WTC11 (cell line): ENCODE data around the gene PXK. TPM values are rescaled to one million over a fixed set of nuclear protein-coding genes. Genes with fewer than 3 reads are reported as not detected.

Experiments
- ATAC-seq: fragments of 200-7000 bp; cut with Tn5 transposase; 2 replicates; pipeline ENCODE4 v1.10.0; 2021; ENCODE audit warnings: mild to moderate bottlenecking, moderate library complexity
- CTCF ChIA-PET: fragments of 300-600 bp; sonication (Branson Sonifier 250); formaldehyde crosslinking; loops from one replicate; lab custom pipeline; 2021; ENCODE audit warnings: antibody characterized with exemption; lab: Charles Lee
- POLR2A ChIA-PET: fragments of 350-600 bp; sonication (Branson Sonifier 250); formaldehyde crosslinking; loops from one replicate; lab custom pipeline; 2021; ENCODE audit warnings: antibody characterized with exemption; lab: Charles Lee
- DNase-seq: peaks from one replicate; pipeline ENCODE4 v3.0.0; 2021; ENCODE audit warnings: low spot score
- H3K27ac Mint-ChIP-seq: 2 replicates; pipeline ENCODE4 v1.8.0; 2021; ENCODE audit warnings: mixed read lengths
- H3K27me3 Mint-ChIP-seq: 2 replicates; pipeline ENCODE4 v1.8.0; 2021; ENCODE audit warnings: low read depth, mild to moderate bottlenecking, moderate library complexity, mixed read lengths
- H3K36me3 Mint-ChIP-seq: 2 replicates; pipeline ENCODE4 v1.8.0; 2021; ENCODE audit warnings: mixed read lengths
- H3K4me1 Mint-ChIP-seq: 2 replicates; pipeline ENCODE4 v1.8.0; 2022; ENCODE audit warnings: mixed read lengths
- H3K4me3 Mint-ChIP-seq: 2 replicates; pipeline ENCODE4 v1.8.0; 2021; ENCODE audit warnings: mild to moderate bottlenecking, moderate library complexity, mixed read lengths
- H3K9me3 Mint-ChIP-seq: 2 replicates; pipeline ENCODE4 v1.8.0; 2021; ENCODE audit warnings: mixed read lengths
- ATF2 ChIP-seq: sonication (generic); formaldehyde crosslinking; IDR thresholded peaks from 2 replicates; pipeline ENCODE4 v1.8.1; 2022; ENCODE audit warnings: low read depth, missing genetic modification reagents, borderline replicate concordance
- E2F1 ChIP-seq: sonication (generic); formaldehyde crosslinking; IDR thresholded peaks from 2 replicates; pipeline ENCODE4 v1.8.0; 2022; ENCODE audit warnings: mild to moderate bottlenecking, missing genetic modification reagents
- E2F4 ChIP-seq: sonication (generic); formaldehyde crosslinking; IDR thresholded peaks from 2 replicates; pipeline ENCODE4 v1.8.1; 2022; ENCODE audit warnings: low read depth, mild to moderate bottlenecking, moderate library complexity, missing genetic modification reagents, borderline replicate concordance
- ELF4 ChIP-seq: sonication (generic); formaldehyde crosslinking; IDR thresholded peaks from 2 replicates; pipeline ENCODE4 v1.8.1; 2022; ENCODE audit warnings: low read depth, mild to moderate bottlenecking, moderate library complexity, missing genetic modification reagents
- EMX1 ChIP-seq: fragments of 250-450 bp; sonication (Bioruptor Pico); IDR thresholded peaks from 2 replicates; pipeline ENCODE4 v1.8.0; 2021; ENCODE audit warnings: mild to moderate bottlenecking
- FOXJ3 ChIP-seq: sonication (generic); formaldehyde crosslinking; IDR thresholded peaks from 2 replicates; pipeline ENCODE4 v1.9.0; 2021; ENCODE audit warnings: missing genetic modification reagents, mild to moderate bottlenecking, borderline replicate concordance
- NFYB ChIP-seq: sonication (generic); formaldehyde crosslinking; conservative IDR thresholded peaks from 2 replicates; pipeline ENCODE4 v1.8.0; 2022; ENCODE audit warnings: low read depth, missing genetic modification reagents
- RELA ChIP-seq: sonication (generic); formaldehyde crosslinking; IDR thresholded peaks from 2 replicates; pipeline ENCODE4 v1.8.1; 2022; ENCODE audit warnings: missing genetic modification reagents, mild to moderate bottlenecking, borderline replicate concordance
- RORB ChIP-seq: fragments of 250-450 bp; sonication (Bioruptor Pico); IDR thresholded peaks from 2 replicates; pipeline ENCODE4 v1.9.0; 2021; ENCODE audit warnings: mild to moderate bottlenecking
- TCF7 ChIP-seq: sonication (generic); formaldehyde crosslinking; IDR thresholded peaks from 2 replicates; pipeline ENCODE4 v1.8.0; 2022; ENCODE audit warnings: mild to moderate bottlenecking, low read depth, missing genetic modification reagents, moderate library complexity
- ZBTB21 ChIP-seq: sonication (generic); formaldehyde crosslinking; IDR thresholded peaks from 2 replicates; pipeline ENCODE4 v1.8.1; 2023; ENCODE audit warnings: mild to moderate bottlenecking, missing genetic modification reagents, borderline replicate concordance
- ZNF423 ChIP-seq: fragments of 250-450 bp; sonication (Bioruptor Pico); IDR thresholded peaks from 2 replicates; pipeline ENCODE4 v2.1.2; 2022; ENCODE audit warnings: mild to moderate bottlenecking, moderate library complexity
- total RNA-seq: library from RNA; stranded (reverse); gene quantifications from 3 replicates; pipeline ENCODE4 v1.2.3, GENCODE V29; 2021
- TF ChIP-seq, protein P1 (sequence below): sonication (generic); formaldehyde crosslinking; conservative IDR thresholded peaks from 2 replicates; pipeline ENCODE4 v1.8.1; 2022; ENCODE audit warnings: mild to moderate bottlenecking, missing genetic modification reagents
- TF ChIP-seq, protein P2 (sequence below): sonication (generic); formaldehyde crosslinking; IDR thresholded peaks from 2 replicates; pipeline ENCODE4 v1.8.1; 2022; ENCODE audit warnings: missing genetic modification reagents, borderline replicate concordance
- TF ChIP-seq, protein P3 (sequence below): sonication (generic); formaldehyde crosslinking; IDR thresholded peaks from 2 replicates; pipeline ENCODE4 v1.8.1; 2023; ENCODE audit warnings: mild to moderate bottlenecking, missing genetic modification reagents, borderline replicate concordance
- TF ChIP-seq, protein P4 (sequence below): sonication (generic); formaldehyde crosslinking; IDR thresholded peaks from 2 replicates; pipeline ENCODE4 v1.8.1; 2023; ENCODE audit warnings: mild to moderate bottlenecking, missing genetic modification reagents, moderate library complexity

The PXK gene
- total RNA-seq, 1 experiment from 2014 or later, result 9.4 TPM

DNA sequence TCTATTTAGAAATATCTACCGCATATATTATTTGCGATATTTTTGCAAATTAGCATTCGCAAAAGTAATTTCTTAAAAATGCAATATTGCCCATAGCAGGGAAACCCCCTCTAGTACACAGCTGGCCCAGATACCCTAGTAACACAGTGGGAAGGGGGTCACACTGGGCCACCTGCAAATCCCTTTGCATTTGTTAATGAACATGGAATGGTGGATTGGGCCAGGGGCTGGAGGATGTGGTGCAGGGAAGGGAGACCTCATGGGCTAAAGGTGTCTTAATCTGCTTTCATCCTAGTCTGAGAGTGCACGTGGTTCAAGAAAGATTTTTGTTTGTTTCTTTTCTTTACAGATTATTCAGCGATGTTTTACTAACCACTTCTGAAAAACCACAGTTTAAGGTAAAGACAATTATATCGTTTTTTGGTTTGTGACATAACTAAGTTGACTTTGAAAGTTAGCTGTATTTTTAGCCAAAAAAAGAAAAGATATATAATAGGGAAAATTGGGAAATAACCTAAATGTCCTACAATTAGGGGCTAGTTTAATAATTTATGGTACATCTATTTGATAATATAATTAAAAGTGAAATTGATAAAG is 70.9 kb downstream of the PXK start:
- Mint-ChIP-seq H3K27ac (peak overlapping the region; percentile 50; the same call in 1 of the 2 replicates), H3K4me1 (peaks cover 19% of the 10 kb centered on the region), H3K4me3 (no peak overlapping the region), H3K9me3 (no peaks in the 10 kb centered on the region), H3K36me3 (no peaks in the 10 kb centered on the region; the same call in 1 of the 2 replicates), H3K27me3 (no peaks in the 10 kb centered on the region)
- CTCF ChIA-PET, result interaction anchor here (1.0 to 1.3 kb wide), 2 partner anchors 98 to 104 kb away, joined by 3 read pairs; no protein-coding TSS in a partner anchor
- POLR2A ChIA-PET, result no interaction called here
- TF ChIP-seq E2F4 (no peak), ATF2 (no peak), ZBTB21 (no peak), EMX1 (no peak), FOXJ3 (no peak), E2F1 (CRISPR knock-in tag) (no peak), TCF7 (CRISPR knock-in tag) (no peak), NFYB (CRISPR knock-in tag) (no peak), ZNF423 (peak; percentile 39; the same call in 1 of the 2 replicates), RELA (CRISPR knock-in tag) (no peak), RORB (CRISPR knock-in tag) (no peak), ELF4 (CRISPR knock-in tag) (no peak)
- TF ChIP-seq, protein P1, sequence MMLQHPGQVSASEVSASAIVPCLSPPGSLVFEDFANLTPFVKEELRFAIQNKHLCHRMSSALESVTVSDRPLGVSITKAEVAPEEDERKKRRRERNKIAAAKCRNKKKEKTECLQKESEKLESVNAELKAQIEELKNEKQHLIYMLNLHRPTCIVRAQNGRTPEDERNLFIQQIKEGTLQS (CRISPR knock-in tag), result no peak
- TF ChIP-seq, protein P2, sequence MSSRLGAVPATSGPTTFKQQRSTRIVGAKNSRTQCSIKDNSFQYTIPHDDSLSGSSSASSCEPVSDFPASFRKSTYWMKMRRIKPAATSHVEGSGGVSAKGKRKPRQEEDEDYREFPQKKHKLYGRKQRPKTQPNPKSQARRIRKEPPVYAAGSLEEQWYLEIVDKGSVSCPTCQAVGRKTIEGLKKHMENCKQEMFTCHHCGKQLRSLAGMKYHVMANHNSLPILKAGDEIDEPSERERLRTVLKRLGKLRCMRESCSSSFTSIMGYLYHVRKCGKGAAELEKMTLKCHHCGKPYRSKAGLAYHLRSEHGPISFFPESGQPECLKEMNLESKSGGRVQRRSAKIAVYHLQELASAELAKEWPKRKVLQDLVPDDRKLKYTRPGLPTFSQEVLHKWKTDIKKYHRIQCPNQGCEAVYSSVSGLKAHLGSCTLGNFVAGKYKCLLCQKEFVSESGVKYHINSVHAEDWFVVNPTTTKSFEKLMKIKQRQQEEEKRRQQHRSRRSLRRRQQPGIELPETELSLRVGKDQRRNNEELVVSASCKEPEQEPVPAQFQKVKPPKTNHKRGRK (CRISPR knock-in tag), result no peak
- TF ChIP-seq, protein P3, sequence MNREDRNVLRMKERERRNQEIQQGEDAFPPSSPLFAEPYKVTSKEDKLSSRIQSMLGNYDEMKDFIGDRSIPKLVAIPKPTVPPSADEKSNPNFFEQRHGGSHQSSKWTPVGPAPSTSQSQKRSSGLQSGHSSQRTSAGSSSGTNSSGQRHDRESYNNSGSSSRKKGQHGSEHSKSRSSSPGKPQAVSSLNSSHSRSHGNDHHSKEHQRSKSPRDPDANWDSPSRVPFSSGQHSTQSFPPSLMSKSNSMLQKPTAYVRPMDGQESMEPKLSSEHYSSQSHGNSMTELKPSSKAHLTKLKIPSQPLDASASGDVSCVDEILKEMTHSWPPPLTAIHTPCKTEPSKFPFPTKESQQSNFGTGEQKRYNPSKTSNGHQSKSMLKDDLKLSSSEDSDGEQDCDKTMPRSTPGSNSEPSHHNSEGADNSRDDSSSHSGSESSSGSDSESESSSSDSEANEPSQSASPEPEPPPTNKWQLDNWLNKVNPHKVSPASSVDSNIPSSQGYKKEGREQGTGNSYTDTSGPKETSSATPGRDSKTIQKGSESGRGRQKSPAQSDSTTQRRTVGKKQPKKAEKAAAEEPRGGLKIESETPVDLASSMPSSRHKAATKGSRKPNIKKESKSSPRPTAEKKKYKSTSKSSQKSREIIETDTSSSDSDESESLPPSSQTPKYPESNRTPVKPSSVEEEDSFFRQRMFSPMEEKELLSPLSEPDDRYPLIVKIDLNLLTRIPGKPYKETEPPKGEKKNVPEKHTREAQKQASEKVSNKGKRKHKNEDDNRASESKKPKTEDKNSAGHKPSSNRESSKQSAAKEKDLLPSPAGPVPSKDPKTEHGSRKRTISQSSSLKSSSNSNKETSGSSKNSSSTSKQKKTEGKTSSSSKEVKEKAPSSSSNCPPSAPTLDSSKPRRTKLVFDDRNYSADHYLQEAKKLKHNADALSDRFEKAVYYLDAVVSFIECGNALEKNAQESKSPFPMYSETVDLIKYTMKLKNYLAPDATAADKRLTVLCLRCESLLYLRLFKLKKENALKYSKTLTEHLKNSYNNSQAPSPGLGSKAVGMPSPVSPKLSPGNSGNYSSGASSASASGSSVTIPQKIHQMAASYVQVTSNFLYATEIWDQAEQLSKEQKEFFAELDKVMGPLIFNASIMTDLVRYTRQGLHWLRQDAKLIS, result no peak
- TF ChIP-seq, protein P4, sequence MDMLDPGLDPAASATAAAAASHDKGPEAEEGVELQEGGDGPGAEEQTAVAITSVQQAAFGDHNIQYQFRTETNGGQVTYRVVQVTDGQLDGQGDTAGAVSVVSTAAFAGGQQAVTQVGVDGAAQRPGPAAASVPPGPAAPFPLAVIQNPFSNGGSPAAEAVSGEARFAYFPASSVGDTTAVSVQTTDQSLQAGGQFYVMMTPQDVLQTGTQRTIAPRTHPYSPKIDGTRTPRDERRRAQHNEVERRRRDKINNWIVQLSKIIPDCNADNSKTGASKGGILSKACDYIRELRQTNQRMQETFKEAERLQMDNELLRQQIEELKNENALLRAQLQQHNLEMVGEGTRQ (CRISPR knock-in tag), result peak; percentile 23
- ATAC-seq (peak; percentile 88), DNase-seq (peak; percentile 24)
